Activated CD4-positive, alpha-beta T cell treated with anti-CD3 and anti-CD28 coated beads for 48 hours (primary cell): ENCODE measurements around the gene SCGB1A1.

Experiments used
- DNase-seq: peaks from one replicate; pipeline ENCODE4 v3.0.0-alpha.2; 2020

The SCGB1A1 gene

GRCh38 chr11:62450543-62451240 is 31.9 kb downstream of the SCGB1A1 start:
- no peak for DNase-seq

GRCh38 chr11:62451241-62451621 is 32.4 kb downstream of the SCGB1A1 start:
- no peak for DNase-seq

- DNase-seq, result no peak
Measured at GRCh38 chr11:62452261-62452660, 33.4 kb downstream of the SCGB1A1 start.

- DNase-seq, result no peak
Measured at GRCh38 chr11:62452839-62453468, 34.1 kb downstream of the SCGB1A1 start.

- no peak for DNase-seq
Measured at GRCh38 chr11:62456630-62457029, 37.8 kb downstream of the SCGB1A1 start.

- no peak for DNase-seq
Measured at GRCh38 chr11:62457478-62457877, 38.6 kb downstream of the SCGB1A1 start.

- no peak for DNase-seq
Measured at GRCh38 chr11:62458212-62459002, 39.6 kb downstream of the SCGB1A1 start.

GRCh38 chr11:62459080-62459479 is 40.2 kb downstream of the SCGB1A1 start:
- no peak for DNase-seq

GRCh38 chr11:62461740-62462507 is 43.1 kb downstream of the SCGB1A1 start:
- DNase-seq, result no peak

GRCh38 chr11:62462508-62462892 is 43.7 kb downstream of the SCGB1A1 start:
- no peak for DNase-seq

- DNase-seq, result no peak
Measured at GRCh38 chr11:62463121-62463542, 44.3 kb downstream of the SCGB1A1 start.

- DNase-seq, result no peak
Measured at GRCh38 chr11:62464655-62465054, 45.8 kb downstream of the SCGB1A1 start.

- no peak for DNase-seq
Measured at GRCh38 chr11:62466444-62466843, 47.6 kb downstream of the SCGB1A1 start.

- DNase-seq, result no peak
Measured at GRCh38 chr11:62468577-62468976, 49.7 kb downstream of the SCGB1A1 start.

- no peak for DNase-seq
Measured at GRCh38 chr11:62471603-62472002, 52.8 kb downstream of the SCGB1A1 start.

GRCh38 chr11:62472063-62472884 is 53.4 kb downstream of the SCGB1A1 start:
- DNase-seq, result no peak
